Erythroblast (primary cell): ENCODE results near the gene HIBCH.

Source experiments
- GATA1 ChIP-seq: IDR thresholded peaks from 2 replicates; pipeline ENCODE4 v1.6.1; 2011; ENCODE audit warnings: low read depth, mild to moderate bottlenecking, control low read depth, low read length, moderate library complexity
- POLR2A ChIP-seq: IDR thresholded peaks from 2 replicates; pipeline ENCODE4 v1.6.1; 2011; ENCODE audit warnings: mild to moderate bottlenecking, low read length

- TF ChIP-seq POLR2A (no peak), GATA1 (no peak)
Observed at GRCh38 chr2:190311893-190312634, 7.6 kb downstream of the HIBCH start.
